Measurements from ENCODE around the gene GLB1L3. TPM values are rescaled to one million over a fixed set of nuclear protein-coding genes. Genes with fewer than 3 reads are reported as not detected.

Gene GLB1L3
- total and polyA plus RNA-seq, 11 donors, result not detected

GRCh38 chr11:134358165-134358855 lies 82.1 kb downstream of the GLB1L3 start:
- Histone ChIP-seq H3K27me3 (peaks cover 0 to 44% (median 10%) of the 10 kb centered on the region in 9 donors), H3K27ac (no peak overlapping the region), H3K9me3 (peaks cover 0 to 10% (median 0%) of the 10 kb centered on the region in 12 donors), H3K4me3 (no peak overlapping the region), H3K36me3 (no peaks in the 10 kb centered on the region), H3K4me1 (peaks cover 0 to 3% (median 0%) of the 10 kb centered on the region in 12 donors)
- WGBS, 4 donors, result 79 to 86% (median 82%) methylated on average over 19 to 27 of the region's 27 CpGs
- intact Hi-C loops (cut with DNase I), result no loop called here
- no peak for TF ChIP-seq POLR2A (IDR thresholded peaks at IDR 0.05)
- ATAC-seq (peak in 1 of 4 donors; percentile 12), DNase-seq (peak in 1 of 5 donors; percentile 8)

DNA sequence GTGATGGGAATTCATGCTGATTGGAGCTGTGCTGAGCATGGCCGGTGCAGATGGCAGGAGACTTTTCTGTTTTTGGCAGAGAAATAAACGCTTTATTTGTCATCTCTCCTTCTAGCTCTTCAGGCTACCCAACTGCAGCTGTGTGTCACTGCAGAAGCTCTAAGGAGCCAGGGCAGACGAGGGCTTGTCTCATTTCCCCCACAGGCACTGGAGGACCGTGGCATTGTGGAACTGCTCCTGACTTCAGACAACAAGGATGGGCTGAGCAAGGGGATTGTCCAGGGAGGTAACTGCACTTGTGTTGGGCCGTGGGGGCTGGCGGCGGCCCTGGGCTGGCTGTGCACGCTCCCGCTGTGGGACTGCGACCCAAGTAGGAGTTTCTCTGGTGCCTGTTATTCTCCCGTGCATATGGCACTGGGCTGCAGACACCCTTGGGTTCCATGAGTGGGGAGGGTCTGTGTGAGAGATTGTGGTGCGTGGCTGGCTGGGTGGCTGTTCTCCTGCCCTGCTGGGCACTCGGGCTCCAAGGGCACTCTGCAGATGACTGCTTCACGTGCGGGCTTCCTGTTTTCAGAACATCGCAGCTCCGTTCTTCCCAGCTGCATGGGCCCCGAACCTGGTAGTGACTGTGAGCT lies 82.8 kb downstream of the GLB1L3 start:
- DNase-seq (peak in 1 of 5 donors; percentile 11), ATAC-seq (no peak)
- H3K27ac ChIP-seq, result no peak overlapping the region
- peaks cover 0 to 3% (median 0%) of the 10 kb centered on the region in 12 donors for H3K4me1 ChIP-seq
- intact Hi-C loops (cut with DNase I), result no loop called here
- H3K27me3 ChIP-seq, result peaks cover 0 to 46% (median 10%) of the 10 kb centered on the region in 9 donors
- H3K9me3 ChIP-seq, result peaks cover 0 to 7% (median 0%) of the 10 kb centered on the region in 12 donors
- no peaks in the 10 kb centered on the region for H3K36me3 ChIP-seq
- no peak overlapping the region for H3K4me3 ChIP-seq
- no peak for TF ChIP-seq CTCF (IDR thresholded peaks at IDR 0.05)
- no peak for TF ChIP-seq POLR2A (IDR thresholded peaks at IDR 0.05)
- 81 to 85% (median 82%) methylated on average over 12 to 18 of the region's 18 CpGs for WGBS, 4 donors

DNA sequence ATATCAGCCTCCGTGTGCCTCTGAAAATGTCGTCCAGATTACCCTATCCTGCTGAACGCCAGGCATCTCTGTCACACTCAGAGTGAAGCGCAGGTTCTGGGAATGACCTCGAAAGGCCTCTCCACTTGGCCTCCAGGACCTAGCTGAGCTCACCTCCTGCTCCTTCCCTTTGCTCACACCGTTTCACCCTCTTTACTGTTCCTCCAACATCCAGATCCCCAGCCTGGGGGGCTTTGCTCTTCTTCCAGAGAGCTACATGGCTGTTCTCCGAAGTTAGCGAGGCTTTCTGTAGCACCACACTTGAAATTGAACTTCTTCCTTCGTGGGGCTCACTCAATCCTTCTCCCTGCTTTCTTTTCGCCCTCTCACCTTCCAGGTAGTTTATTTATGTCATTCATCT lies 83.5 kb downstream of the GLB1L3 start:
- intact Hi-C loops (cut with DNase I), result loop anchor here in 2 of 10 donors (10.0 kb wide), 2 partner anchors 225 to 275 kb away; no protein-coding TSS in a partner anchor
- no peak overlapping the region for H3K4me3 ChIP-seq
- peaks cover 0 to 3% (median 0%) of the 10 kb centered on the region in 12 donors for H3K4me1 ChIP-seq
- H3K9me3 ChIP-seq, result no peaks in the 10 kb centered on the region
- DNase-seq (peak in 1 of 5 donors; percentile 12), ATAC-seq (no peak)
- WGBS, 4 donors, result 80 to 84% (median 81%) methylated on average over 10 of the region's 10 CpGs
- H3K27me3 ChIP-seq, result peaks cover 0 to 52% (median 10%) of the 10 kb centered on the region in 9 donors
- H3K27ac ChIP-seq, result no peak overlapping the region
- no peaks in the 10 kb centered on the region for H3K36me3 ChIP-seq
- TF ChIP-seq POLR2A (IDR thresholded peaks at IDR 0.05), result no peak
- TF ChIP-seq CTCF (IDR thresholded peaks at IDR 0.05), result no peak

DNA sequence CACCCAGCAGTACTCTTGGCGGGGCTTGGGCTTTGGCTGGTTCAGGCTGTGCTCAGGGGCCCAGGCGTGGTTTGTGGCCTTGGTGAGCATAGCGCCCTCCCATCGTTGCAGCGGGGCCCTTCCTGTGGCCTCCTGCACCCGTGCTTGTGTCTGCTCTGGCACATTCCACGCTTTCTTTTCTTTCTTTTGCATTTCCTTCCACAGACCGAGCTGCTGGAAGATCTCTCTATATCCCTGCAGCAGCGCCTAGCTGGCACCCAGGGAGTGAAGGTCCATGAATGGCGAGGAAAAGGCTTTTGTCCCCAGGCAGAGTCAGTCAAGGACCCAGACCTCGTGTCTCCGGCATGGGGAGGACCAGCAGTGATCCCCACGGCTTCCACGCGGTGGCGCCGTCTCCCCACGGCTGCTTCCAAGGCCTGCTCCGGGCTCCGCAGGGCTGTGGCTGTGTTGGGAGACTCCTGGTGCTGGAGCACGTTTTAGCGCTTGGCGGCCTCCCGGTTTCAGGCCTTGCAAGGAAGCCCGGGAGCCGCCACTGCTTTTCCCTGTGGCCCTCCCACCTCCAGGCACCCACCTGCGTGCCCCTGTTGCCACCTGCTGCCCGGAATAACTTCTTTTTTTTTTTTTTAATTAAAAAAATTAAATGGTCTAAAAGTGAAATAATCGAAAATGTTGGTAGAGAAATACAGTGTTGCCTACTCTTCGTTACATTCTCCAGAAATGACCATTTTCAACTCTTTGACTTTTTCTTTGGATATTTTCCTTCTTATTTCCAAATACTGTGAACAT lies 84.1 kb downstream of the GLB1L3 start:
- TF ChIP-seq POLR2A (IDR thresholded peaks at IDR 0.05) (no peak), CTCF (IDR thresholded peaks at IDR 0.05) (peak; percentile 64 to 86 (median 74))
- Histone ChIP-seq H3K4me1 (peaks cover 0 to 3% (median 0%) of the 10 kb centered on the region in 12 donors), H3K27me3 (peaks cover 0 to 56% (median 10%) of the 10 kb centered on the region in 9 donors), H3K4me3 (no peak overlapping the region), H3K27ac (no peak overlapping the region), H3K36me3 (no peaks in the 10 kb centered on the region), H3K9me3 (no peaks in the 10 kb centered on the region)
- DNase-seq (peak; percentile 63 to 86 (median 75)), ATAC-seq (peak; percentile 72 to 96 (median 90))
- intact Hi-C loops (cut with DNase I), result loop anchor here in 2 of 10 donors (10.0 kb wide), 2 partner anchors 225 to 275 kb away; no protein-coding TSS in a partner anchor
- WGBS, 4 donors, result 22 to 23% (median 23%) methylated on average over 30 of the region's 30 CpGs

Measured in heart left ventricle (tissue), 16 donors.